Tibial artery (tissue), 4 donors: ENCODE data around the gene LSAMP.

ENCODE experiments used
- DNase-seq, 2 donors: peaks; one replicate each; pipeline ENCODE4 v3.0.0-alpha.2; 2019
- H3K27ac ChIP-seq, 2 donors: fragments of 200-600 bp; sonication (generic) in 1 of 2; 1 replicate in 1 of 2; 2 replicates in 1 of 2; pipeline ENCODE4 v1.5.1; 2018 to 2019; ENCODE audit warnings: mild to moderate bottlenecking in 1 of 2
- H3K27me3 ChIP-seq, 2 donors: fragments of 200-600 bp; sonication (generic) in 1 of 2; one replicate each; pipeline versions ENCODE4 v1.5.1 to v1.6.0; 2016 to 2019
- H3K36me3 ChIP-seq, 3 donors: fragments of 200-600 bp; sonication (generic) in 2 of 3; one replicate each; pipeline ENCODE4 v1.5.1; 2016 to 2019; ENCODE audit warnings: mild to moderate bottlenecking in 2 of 3
- H3K4me1 ChIP-seq, 4 donors: fragments of 200-600 bp; sonication (generic) in 2 of 4; 1 replicate in 3 of 4; 2 replicates in 1 of 4; pipeline ENCODE4 v1.5.1; 2016 to 2019
- H3K4me3 ChIP-seq, 2 donors: fragments of 200-600 bp; sonication (generic) in 1 of 2; 1 replicate in 1 of 2; 2 replicates in 1 of 2; pipeline ENCODE4 v1.5.1; 2018 to 2019; ENCODE audit warnings: mild to moderate bottlenecking in 2 of 2
- H3K9me3 ChIP-seq, 3 donors: fragments of 200-600 bp; sonication (generic) in 1 of 3; one replicate each; pipeline ENCODE4 v1.5.1; 2016 to 2019
- intact Hi-C: fragments of 100-400 bp; cut with DNase I; formaldehyde crosslinking; loops from one replicate; pipeline ENCODE4 v1.15.0; 2023; ENCODE audit warnings: low total_unique reads
- TF ChIP-seq, protein P1 (sequence below), 2 experiments: fragments of 200-600 bp in 1 of 2; fragments of 450-650 bp in 1 of 2; IDR thresholded peaks; one replicate each; pipeline ENCODE4 v1.5.1; 2017 to 2019; ENCODE audit warnings: antibody characterized with exemption in 2 of 2, mild to moderate bottlenecking in 1 of 2, moderate library complexity in 1 of 2

LSAMP gene

DNA sequence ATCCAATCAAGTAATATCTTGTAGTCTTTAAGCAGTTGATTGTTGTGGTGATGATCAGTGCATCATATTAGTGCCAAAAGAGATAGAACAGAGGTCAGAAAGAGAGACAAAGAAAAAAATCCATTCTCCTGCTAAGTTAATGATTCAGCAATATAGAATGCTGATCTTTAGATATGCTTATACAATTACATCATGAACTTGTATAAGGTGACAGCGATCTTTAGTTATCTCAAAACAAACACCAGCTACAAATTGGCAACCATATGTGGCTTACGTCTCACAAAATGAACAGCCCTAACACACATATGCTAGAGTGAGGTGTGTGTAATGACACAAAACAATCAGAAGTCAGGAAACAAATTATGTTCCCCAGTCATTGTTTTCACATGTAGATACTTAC is 12.5 kb downstream of the LSAMP start:
- no peaks in the 10 kb centered on the region for H3K4me1 ChIP-seq
- no peak for DNase-seq
- intact Hi-C loops, result no loop called here

DNA sequence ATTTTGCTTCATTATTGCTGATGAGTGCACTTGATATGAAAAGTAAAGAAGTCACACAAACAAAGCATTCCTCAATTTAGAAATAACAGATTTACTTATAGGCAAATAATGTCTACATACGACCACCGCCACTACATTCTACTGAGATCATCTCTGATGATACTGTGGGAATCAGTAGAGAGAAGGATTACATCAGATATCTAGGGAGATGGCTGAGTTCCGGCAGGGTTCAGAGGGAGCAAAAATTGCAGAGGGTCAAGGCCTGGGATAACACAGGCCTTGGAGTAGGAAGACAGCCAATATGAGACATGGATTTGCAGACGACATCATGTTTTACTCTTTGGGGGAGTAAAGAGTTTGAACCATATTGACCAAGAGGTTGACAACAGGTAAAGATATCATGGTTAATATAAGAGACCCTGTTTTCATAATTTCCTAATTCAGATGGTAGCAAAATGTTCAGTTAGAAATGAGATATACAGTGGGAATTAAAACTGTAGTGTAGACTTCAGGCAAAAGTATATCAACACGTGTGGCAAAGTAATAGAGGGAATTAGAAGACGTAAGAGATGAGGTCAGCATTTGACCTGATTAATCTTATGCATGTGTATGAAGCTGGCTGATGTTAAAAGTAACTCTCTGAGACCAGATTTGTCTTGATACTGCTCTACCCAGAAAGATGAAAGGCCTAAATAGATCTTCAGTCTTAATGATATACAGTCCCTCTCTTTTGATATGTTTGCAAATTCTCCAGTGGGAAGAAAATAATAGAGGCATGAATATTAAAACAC is 15.6 kb downstream of the LSAMP start:
- Histone ChIP-seq H3K4me1 (no peaks in the 10 kb centered on the region), H3K36me3 (no peaks in the 10 kb centered on the region), H3K27me3 (no peaks in the 10 kb centered on the region), H3K4me3 (no peak overlapping the region), H3K9me3 (no peaks in the 10 kb centered on the region), H3K27ac (no peak overlapping the region)
- intact Hi-C loops, result no loop called here
- DNase-seq, result no peak
- TF ChIP-seq, protein P1, sequence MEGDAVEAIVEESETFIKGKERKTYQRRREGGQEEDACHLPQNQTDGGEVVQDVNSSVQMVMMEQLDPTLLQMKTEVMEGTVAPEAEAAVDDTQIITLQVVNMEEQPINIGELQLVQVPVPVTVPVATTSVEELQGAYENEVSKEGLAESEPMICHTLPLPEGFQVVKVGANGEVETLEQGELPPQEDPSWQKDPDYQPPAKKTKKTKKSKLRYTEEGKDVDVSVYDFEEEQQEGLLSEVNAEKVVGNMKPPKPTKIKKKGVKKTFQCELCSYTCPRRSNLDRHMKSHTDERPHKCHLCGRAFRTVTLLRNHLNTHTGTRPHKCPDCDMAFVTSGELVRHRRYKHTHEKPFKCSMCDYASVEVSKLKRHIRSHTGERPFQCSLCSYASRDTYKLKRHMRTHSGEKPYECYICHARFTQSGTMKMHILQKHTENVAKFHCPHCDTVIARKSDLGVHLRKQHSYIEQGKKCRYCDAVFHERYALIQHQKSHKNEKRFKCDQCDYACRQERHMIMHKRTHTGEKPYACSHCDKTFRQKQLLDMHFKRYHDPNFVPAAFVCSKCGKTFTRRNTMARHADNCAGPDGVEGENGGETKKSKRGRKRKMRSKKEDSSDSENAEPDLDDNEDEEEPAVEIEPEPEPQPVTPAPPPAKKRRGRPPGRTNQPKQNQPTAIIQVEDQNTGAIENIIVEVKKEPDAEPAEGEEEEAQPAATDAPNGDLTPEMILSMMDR (IDR thresholded peaks at IDR 0.05), result no peak

More for the DNA sequence above, 12.5 kb downstream of the LSAMP start:
- no peak overlapping the region for H3K4me3 ChIP-seq
- H3K27me3 ChIP-seq, result no peaks in the 10 kb centered on the region
- H3K27ac ChIP-seq, result no peak overlapping the region
- TF ChIP-seq, protein P1 (IDR thresholded peaks at IDR 0.05), result no peak
- no peaks in the 10 kb centered on the region for H3K9me3 ChIP-seq
- H3K36me3 ChIP-seq, result no peaks in the 10 kb centered on the region

DNA sequence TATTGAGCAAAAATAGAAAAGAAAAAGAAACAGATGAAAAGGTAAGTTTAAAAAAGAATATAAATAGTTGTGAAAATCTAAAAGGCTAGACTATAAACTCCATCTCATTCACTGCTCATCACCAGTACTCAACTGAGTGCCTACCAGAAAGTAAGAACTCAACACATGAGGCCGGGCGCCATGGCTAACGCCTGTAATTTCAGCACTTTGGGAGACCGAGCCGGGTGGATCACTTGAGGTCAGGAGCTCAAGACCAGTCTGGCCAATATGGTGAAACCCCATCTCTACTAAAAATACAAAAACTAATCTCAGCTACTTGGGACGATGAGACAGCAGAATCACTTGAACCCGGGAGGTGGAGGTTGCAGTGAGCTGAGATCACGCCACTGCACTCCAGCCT is 19.3 kb downstream of the LSAMP start:
- no peak for DNase-seq
- Histone ChIP-seq H3K27ac (no peak overlapping the region), H3K27me3 (no peaks in the 10 kb centered on the region), H3K36me3 (no peaks in the 10 kb centered on the region), H3K4me1 (no peaks in the 10 kb centered on the region), H3K9me3 (no peaks in the 10 kb centered on the region), H3K4me3 (no peak overlapping the region)
- intact Hi-C loops, result no loop called here
- TF ChIP-seq, protein P1 (IDR thresholded peaks at IDR 0.05), result no peak

DNA sequence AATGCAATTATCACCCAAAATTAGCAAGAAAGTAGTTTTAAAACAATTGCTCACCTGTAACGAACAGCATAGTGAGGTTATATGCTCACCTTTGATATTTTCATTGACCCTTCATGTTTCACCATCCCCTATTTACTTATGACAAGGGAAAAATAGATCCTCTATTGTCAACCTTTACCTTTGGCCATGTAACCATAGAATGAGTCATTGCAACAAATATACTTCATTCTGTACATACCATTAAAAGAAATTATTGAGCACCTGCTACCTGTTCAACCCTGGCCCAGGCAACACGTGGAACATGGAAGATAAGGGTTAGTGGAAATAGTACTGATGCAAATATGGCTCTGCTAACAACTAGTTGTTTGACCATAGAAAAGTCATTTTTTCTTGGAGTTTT is 20.2 kb downstream of the LSAMP start:
- Histone ChIP-seq H3K4me1 (no peaks in the 10 kb centered on the region), H3K27me3 (no peaks in the 10 kb centered on the region), H3K27ac (no peak overlapping the region), H3K9me3 (no peaks in the 10 kb centered on the region), H3K36me3 (no peaks in the 10 kb centered on the region), H3K4me3 (no peak overlapping the region)
- no peak for DNase-seq
- TF ChIP-seq, protein P1 (IDR thresholded peaks at IDR 0.05), result no peak
- intact Hi-C loops, result no loop called here

DNA sequence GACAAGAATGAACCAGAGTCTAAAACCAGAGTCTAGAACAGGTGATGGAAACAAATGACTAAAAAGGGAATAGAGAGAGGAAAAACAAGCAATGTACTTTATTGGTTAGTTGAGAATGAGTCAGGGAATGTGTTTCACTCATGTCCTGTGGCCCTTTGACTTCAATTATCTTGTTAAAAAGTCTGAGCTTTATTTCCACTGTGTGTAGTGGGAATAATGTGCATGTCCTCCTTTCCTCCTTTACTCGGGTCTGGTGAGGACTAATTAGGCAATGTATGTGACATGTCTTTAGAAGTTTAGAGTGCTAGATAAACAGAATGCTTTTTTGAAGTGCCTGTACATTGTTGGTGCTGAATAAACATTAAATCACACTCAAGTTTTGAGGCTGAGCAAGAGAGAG is 21.3 kb downstream of the LSAMP start:
- Histone ChIP-seq H3K9me3 (no peaks in the 10 kb centered on the region), H3K27ac (no peak overlapping the region), H3K4me3 (no peak overlapping the region), H3K4me1 (no peaks in the 10 kb centered on the region), H3K27me3 (no peaks in the 10 kb centered on the region), H3K36me3 (no peaks in the 10 kb centered on the region)
- TF ChIP-seq, protein P1 (IDR thresholded peaks at IDR 0.05), result no peak
- intact Hi-C loops, result no loop called here
- no peak for DNase-seq
